ENCODE data around the gene KAZALD1.

Gene KAZALD1

DNA sequence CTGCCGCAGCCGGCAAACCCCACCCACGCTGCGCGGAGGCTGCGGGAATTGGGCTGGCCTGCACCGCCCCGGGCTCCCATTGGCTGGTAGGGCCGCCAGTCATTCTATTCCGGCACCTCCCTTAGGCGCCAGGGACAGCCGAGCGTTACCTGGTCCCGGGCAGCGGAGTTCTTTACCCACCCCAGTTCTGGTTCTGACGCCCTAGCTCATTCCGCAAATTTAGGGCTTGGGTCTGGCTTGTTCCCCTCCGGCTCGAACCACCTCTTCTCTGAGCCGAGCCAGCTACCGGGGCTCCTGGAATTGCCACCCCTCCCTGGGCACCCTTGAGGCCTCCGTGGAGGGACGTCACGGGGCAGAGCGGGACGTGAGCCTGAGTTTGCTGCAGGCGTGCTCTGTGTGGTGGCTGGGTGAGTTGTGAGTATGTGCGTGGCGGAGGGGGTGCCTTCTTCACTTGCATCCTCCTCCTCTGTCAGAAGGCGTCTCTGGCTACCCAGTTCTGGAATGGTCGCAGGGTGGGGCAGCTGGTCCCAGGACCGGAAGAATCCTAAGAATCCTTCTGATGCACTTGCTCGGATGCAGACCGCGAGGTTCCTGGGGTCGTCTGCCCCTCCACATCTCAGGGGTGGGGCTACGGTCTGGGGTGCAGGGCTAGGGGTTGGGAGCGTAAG lies 30.5 kb upstream of the KAZALD1 start, which contains the start of the genes PDZD7 and SFXN3 (continued):
- TF ChIP-seq ZNF202 (tag by site-specific recombination; IDR thresholded peaks at IDR 0.05; ENCODE audit: borderline replicate concordance) (no peak), ZNF658 (tag by site-specific recombination; IDR thresholded peaks at IDR 0.05) (no peak), ZFP3 (tag by site-specific recombination; IDR thresholded peaks at IDR 0.05; ENCODE audit: low read depth) (no peak), HOXA7 (CRISPR knock-in tag; IDR thresholded peaks at IDR 0.05; ENCODE audit: borderline replicate concordance) (no peak), MZF1 (tag by site-specific recombination; IDR thresholded peaks at IDR 0.05; ENCODE audit: borderline replicate concordance) (no peak), ZSCAN23 (tag by site-specific recombination; IDR thresholded peaks at IDR 0.05) (no peak), ZFP37 (tag by site-specific recombination; IDR thresholded peaks at IDR 0.05) (no peak), ZNF707 (tag by site-specific recombination; IDR thresholded peaks at IDR 0.05) (no peak), ZNF624 (tag by site-specific recombination; IDR thresholded peaks at IDR 0.05) (no peak), ZXDB (tag by site-specific recombination; IDR thresholded peaks at IDR 0.05) (0 out of 2 replicates have a peak, but pooled peaks have one; percentile 11), TRIM28 (IDR thresholded peaks at IDR 0.05; ENCODE audit: borderline replicate concordance, low read length) (no peak), ZSCAN30 (tag by site-specific recombination; IDR thresholded peaks at IDR 0.05) (no peak), ZNF433 (tag by site-specific recombination; IDR thresholded peaks at IDR 0.05; ENCODE audit: low read depth) (no peak), ZNF558 (tag by site-specific recombination; IDR thresholded peaks at IDR 0.05) (no peak), EGR2 (tag by site-specific recombination; IDR thresholded peaks at IDR 0.05; ENCODE audit: low read depth) (peak; percentile 78), ZBTB7A (tag by site-specific recombination; IDR thresholded peaks at IDR 0.05; ENCODE audit: low read depth) (no peak; the same call in 1 of the 2 replicates), ZNF449 (tag by site-specific recombination; IDR thresholded peaks at IDR 0.05) (no peak), ZNF791 (tag by site-specific recombination; IDR thresholded peaks at IDR 0.05) (no peak), KLF9 (tag by site-specific recombination; IDR thresholded peaks at IDR 0.05; ENCODE audit: low read depth) (no peak), ZNF311 (tag by site-specific recombination; IDR thresholded peaks at IDR 0.05; ENCODE audit: borderline replicate concordance) (no peak), ZNF837 (tag by site-specific recombination; IDR thresholded peaks at IDR 0.05) (no peak), ZNF561 (tag by site-specific recombination; IDR thresholded peaks at IDR 0.05; ENCODE audit: borderline replicate concordance) (peak; percentile 39; the same call in 1 of the 2 replicates), ZNF23 (tag by site-specific recombination; IDR thresholded peaks at IDR 0.05; ENCODE audit: borderline replicate concordance) (no peak)
- TF ChIP-seq, protein P1, sequence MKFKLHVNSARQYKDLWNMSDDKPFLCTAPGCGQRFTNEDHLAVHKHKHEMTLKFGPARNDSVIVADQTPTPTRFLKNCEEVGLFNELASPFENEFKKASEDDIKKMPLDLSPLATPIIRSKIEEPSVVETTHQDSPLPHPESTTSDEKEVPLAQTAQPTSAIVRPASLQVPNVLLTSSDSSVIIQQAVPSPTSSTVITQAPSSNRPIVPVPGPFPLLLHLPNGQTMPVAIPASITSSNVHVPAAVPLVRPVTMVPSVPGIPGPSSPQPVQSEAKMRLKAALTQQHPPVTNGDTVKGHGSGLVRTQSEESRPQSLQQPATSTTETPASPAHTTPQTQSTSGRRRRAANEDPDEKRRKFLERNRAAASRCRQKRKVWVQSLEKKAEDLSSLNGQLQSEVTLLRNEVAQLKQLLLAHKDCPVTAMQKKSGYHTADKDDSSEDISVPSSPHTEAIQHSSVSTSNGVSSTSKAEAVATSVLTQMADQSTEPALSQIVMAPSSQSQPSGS (tag by site-specific recombination; IDR thresholded peaks at IDR 0.05; ENCODE audit: low read depth): no peak
- TF ChIP-seq, protein P2, sequence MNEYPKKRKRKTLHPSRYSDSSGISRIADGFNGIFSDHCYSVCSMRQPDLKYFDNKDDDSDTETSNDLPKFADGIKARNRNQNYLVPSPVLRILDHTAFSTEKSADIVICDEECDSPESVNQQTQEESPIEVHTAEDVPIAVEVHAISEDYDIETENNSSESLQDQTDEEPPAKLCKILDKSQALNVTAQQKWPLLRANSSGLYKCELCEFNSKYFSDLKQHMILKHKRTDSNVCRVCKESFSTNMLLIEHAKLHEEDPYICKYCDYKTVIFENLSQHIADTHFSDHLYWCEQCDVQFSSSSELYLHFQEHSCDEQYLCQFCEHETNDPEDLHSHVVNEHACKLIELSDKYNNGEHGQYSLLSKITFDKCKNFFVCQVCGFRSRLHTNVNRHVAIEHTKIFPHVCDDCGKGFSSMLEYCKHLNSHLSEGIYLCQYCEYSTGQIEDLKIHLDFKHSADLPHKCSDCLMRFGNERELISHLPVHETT (tag by site-specific recombination; IDR thresholded peaks at IDR 0.05): no peak
- TF ChIP-seq, protein P3, sequence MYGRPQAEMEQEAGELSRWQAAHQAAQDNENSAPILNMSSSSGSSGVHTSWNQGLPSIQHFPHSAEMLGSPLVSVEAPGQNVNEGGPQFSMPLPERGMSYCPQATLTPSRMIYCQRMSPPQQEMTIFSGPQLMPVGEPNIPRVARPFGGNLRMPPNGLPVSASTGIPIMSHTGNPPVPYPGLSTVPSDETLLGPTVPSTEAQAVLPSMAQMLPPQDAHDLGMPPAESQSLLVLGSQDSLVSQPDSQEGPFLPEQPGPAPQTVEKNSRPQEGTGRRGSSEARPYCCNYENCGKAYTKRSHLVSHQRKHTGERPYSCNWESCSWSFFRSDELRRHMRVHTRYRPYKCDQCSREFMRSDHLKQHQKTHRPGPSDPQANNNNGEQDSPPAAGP (tag by site-specific recombination; IDR thresholded peaks at IDR 0.05): no peak
- TF ChIP-seq, protein P4, sequence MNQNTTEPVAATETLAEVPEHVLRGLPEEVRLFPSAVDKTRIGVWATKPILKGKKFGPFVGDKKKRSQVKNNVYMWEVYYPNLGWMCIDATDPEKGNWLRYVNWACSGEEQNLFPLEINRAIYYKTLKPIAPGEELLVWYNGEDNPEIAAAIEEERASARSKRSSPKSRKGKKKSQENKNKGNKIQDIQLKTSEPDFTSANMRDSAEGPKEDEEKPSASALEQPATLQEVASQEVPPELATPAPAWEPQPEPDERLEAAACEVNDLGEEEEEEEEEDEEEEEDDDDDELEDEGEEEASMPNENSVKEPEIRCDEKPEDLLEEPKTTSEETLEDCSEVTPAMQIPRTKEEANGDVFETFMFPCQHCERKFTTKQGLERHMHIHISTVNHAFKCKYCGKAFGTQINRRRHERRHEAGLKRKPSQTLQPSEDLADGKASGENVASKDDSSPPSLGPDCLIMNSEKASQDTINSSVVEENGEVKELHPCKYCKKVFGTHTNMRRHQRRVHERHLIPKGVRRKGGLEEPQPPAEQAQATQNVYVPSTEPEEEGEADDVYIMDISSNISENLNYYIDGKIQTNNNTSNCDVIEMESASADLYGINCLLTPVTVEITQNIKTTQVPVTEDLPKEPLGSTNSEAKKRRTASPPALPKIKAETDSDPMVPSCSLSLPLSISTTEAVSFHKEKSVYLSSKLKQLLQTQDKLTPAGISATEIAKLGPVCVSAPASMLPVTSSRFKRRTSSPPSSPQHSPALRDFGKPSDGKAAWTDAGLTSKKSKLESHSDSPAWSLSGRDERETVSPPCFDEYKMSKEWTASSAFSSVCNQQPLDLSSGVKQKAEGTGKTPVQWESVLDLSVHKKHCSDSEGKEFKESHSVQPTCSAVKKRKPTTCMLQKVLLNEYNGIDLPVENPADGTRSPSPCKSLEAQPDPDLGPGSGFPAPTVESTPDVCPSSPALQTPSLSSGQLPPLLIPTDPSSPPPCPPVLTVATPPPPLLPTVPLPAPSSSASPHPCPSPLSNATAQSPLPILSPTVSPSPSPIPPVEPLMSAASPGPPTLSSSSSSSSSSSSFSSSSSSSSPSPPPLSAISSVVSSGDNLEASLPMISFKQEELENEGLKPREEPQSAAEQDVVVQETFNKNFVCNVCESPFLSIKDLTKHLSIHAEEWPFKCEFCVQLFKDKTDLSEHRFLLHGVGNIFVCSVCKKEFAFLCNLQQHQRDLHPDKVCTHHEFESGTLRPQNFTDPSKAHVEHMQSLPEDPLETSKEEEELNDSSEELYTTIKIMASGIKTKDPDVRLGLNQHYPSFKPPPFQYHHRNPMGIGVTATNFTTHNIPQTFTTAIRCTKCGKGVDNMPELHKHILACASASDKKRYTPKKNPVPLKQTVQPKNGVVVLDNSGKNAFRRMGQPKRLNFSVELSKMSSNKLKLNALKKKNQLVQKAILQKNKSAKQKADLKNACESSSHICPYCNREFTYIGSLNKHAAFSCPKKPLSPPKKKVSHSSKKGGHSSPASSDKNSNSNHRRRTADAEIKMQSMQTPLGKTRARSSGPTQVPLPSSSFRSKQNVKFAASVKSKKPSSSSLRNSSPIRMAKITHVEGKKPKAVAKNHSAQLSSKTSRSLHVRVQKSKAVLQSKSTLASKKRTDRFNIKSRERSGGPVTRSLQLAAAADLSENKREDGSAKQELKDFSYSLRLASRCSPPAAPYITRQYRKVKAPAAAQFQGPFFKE (tag by site-specific recombination; IDR thresholded peaks at IDR 0.05; ENCODE audit: borderline replicate concordance): no peak
- TF ChIP-seq, protein P5, sequence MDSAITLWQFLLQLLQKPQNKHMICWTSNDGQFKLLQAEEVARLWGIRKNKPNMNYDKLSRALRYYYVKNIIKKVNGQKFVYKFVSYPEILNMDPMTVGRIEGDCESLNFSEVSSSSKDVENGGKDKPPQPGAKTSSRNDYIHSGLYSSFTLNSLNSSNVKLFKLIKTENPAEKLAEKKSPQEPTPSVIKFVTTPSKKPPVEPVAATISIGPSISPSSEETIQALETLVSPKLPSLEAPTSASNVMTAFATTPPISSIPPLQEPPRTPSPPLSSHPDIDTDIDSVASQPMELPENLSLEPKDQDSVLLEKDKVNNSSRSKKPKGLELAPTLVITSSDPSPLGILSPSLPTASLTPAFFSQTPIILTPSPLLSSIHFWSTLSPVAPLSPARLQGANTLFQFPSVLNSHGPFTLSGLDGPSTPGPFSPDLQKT (IDR thresholded peaks at IDR 0.05; ENCODE audit: borderline replicate concordance, low read depth, low read length): no peak

Data from HEK293 (cell line).